ENCODE data around the gene PTPRO.

PTPRO gene

GRCh38 chr12:15322164-15323061 lies at the start of gene PTPRO:
TSS of gene PTPRO (plus strand) at chr12:15322508.
- DNase-seq (ENCODE audit: low read depth in 2 of 2), result no peak

GRCh38 chr12:15273896-15274295 lies 48.4 kb upstream of the PTPRO start:
- DNase-seq (ENCODE audit: low read depth in 2 of 2), result no peak

GRCh38 chr12:15274561-15274967 lies 47.7 kb upstream of the PTPRO start:
- no peak for DNase-seq (ENCODE audit: low read depth in 2 of 2)

- no peak for DNase-seq (ENCODE audit: low read depth in 2 of 2)
These were observed 46.1 kb upstream of the PTPRO start for GRCh38 chr12:15276088-15276698.

- no peak for DNase-seq (ENCODE audit: low read depth in 2 of 2)
These were observed 43.3 kb upstream of the PTPRO start for GRCh38 chr12:15278816-15279658.

- no peak for DNase-seq (ENCODE audit: low read depth in 2 of 2)
These were observed 41.4 kb upstream of the PTPRO start for GRCh38 chr12:15280930-15281329.

- DNase-seq (ENCODE audit: low read depth in 2 of 2), result no peak
These were observed 33.1 kb upstream of the PTPRO start for GRCh38 chr12:15289192-15289591.

- DNase-seq (ENCODE audit: low read depth in 2 of 2), result no peak
These were observed 28.6 kb upstream of the PTPRO start for GRCh38 chr12:15293731-15294130.

GRCh38 chr12:15299947-15300346 lies 22.4 kb upstream of the PTPRO start:
- no peak for DNase-seq (ENCODE audit: low read depth in 2 of 2)

- DNase-seq (ENCODE audit: low read depth in 2 of 2), result no peak
These were observed 18.0 kb upstream of the PTPRO start for GRCh38 chr12:15304296-15304695.

GRCh38 chr12:15306605-15307004 lies 15.7 kb upstream of the PTPRO start:
- DNase-seq (ENCODE audit: low read depth in 2 of 2), result no peak

GRCh38 chr12:15307079-15307478 lies 15.2 kb upstream of the PTPRO start:
- DNase-seq (ENCODE audit: low read depth in 2 of 2), result no peak

- no peak for DNase-seq (ENCODE audit: low read depth in 2 of 2)
These were observed 3.5 kb upstream of the PTPRO start for GRCh38 chr12:15318841-15319240.

GRCh38 chr12:15320881-15321280 lies 1.4 kb upstream of the PTPRO start:
- DNase-seq (ENCODE audit: low read depth in 2 of 2), result no peak

- no peak for DNase-seq (ENCODE audit: low read depth in 2 of 2)
These were observed 1.2 kb downstream of the PTPRO start for GRCh38 chr12:15323480-15323879.

- no peak for DNase-seq (ENCODE audit: low read depth in 2 of 2)
These were observed 7.6 kb downstream of the PTPRO start for GRCh38 chr12:15329891-15330290.

- DNase-seq (ENCODE audit: low read depth in 2 of 2), result no peak
These were observed 11.9 kb downstream of the PTPRO start for GRCh38 chr12:15334225-15334624.

- no peak for DNase-seq (ENCODE audit: low read depth in 2 of 2)
These were observed 13.7 kb downstream of the PTPRO start for GRCh38 chr12:15335959-15336358.

GRCh38 chr12:15336768-15337553 lies 14.7 kb downstream of the PTPRO start:
- no peak for DNase-seq (ENCODE audit: low read depth in 2 of 2)

GRCh38 chr12:15341371-15341770 lies 19.1 kb downstream of the PTPRO start:
- no peak for DNase-seq (ENCODE audit: low read depth in 2 of 2)

GRCh38 chr12:15344561-15344960 lies 22.3 kb downstream of the PTPRO start:
- no peak for DNase-seq (ENCODE audit: low read depth in 2 of 2)

GRCh38 chr12:15346488-15346887 lies 24.2 kb downstream of the PTPRO start:
- no peak for DNase-seq (ENCODE audit: low read depth in 2 of 2)

Measured in stimulated activated CD4-positive, alpha-beta T cell treated with anti-CD3 and anti-CD28 coated beads, Interleukin-12 subunit alpha, Interleukin-12 subunit beta, amount 100 ng/mL, for 24 hours (primary cell).